Forelimb muscle (tissue), 1 donor: ENCODE data around the gene OBSL1. TPM values are rescaled to one million over a fixed set of nuclear protein-coding genes. Genes with fewer than 3 reads are reported as not detected.
A peak's percentile ranks its signal among the peaks of the same experiment; 100 is the strongest.

Experiments
- DNase-seq: peaks from one replicate; pipeline ENCODE4 v3.0.0-alpha.2; 2013; ENCODE audit warnings: low read depth
- polyA plus RNA-seq: library from polyadenylated mRNA; unstranded; fragments of 120-200 nt; gene quantifications from one replicate; pipeline ENCODE4 v1.2.1, GENCODE V29; 2013; ENCODE audit not compliant: insufficient read length

The OBSL1 gene
- polyA plus RNA-seq, 1 donor: 138 TPM

DNA sequence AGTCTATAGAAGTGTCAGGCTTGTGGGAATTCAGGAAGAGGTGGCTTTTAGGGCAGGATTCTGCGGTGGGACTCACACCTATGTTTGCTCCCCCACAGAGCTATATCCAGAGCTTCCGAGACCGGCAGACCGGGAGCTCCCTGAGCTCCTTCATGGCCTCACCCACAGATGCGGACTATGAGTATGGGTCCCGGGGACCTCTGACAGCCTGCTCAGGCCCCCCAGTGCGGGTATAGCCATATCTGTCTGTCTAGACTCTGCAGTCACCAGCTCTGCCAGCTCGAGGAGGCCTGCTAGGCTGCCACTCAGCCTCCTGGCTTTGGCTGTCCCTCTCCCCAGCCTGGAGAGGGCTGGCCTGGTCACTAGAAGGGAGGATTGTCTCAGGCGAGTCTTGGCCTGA lies 21.7 kb downstream of the OBSL1 start:
- no peak for DNase-seq

DNA sequence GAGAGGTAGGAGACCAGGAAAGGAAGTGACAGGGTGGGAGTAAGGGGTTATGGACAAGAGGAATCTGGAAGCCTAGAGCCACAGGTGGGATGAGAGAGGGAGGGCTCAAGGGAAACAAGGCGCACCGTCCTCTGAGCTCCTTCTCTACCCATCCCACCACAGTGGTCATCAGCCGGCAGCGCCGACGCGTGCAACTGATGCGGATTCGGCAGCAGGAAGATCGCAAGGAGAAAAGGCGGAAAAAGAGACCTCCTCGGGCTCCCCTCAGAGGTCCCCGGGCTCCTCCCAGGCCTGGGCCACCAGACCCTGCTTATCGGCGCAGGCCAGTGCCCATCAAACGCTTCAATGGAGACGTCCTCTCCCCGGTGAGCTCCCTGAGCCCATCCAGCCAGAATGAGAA lies 22.3 kb downstream of the OBSL1 start:
- no peak for DNase-seq

DNA sequence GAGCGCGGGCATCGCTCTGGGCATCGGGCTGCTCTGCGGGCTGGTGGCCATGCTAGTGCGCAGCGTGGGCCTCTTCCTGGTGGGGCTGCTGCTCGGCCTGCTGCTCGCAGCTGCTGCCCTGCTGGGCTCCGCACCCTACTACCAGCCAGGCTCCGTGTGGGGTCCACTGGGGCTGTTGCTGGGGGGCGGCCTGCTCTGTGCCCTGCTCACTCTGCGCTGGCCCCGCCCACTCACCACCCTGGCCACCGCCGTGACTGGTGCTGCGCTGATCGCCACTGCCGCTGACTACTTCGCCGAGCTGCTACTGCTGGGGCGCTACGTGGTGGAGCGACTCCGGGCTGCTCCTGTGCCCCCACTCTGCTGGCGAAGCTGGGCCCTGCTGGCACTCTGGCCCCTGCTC lies 23.7 kb downstream of the OBSL1 start:
- no peak for DNase-seq

DNA sequence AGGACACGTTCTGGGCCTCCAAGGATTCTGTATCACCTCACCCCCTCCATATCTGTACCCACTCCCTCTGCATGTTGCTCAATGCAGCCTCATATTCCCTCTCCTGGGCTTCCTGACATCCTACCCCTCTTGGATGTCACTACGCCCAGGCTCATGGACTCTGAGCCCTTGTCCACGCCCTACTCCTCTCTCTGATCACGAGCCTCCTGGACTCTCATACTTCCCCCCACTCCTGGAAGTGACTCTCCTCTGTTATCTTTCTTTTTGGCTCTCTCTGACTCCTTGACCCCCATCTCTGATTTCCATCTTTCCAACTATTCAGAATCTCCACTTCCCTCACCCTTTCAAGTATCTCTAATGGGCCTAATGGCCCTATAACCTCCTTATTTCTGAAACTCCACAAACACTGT lies 25.4 kb downstream of the OBSL1 start:
- DNase-seq: no peak

DNA sequence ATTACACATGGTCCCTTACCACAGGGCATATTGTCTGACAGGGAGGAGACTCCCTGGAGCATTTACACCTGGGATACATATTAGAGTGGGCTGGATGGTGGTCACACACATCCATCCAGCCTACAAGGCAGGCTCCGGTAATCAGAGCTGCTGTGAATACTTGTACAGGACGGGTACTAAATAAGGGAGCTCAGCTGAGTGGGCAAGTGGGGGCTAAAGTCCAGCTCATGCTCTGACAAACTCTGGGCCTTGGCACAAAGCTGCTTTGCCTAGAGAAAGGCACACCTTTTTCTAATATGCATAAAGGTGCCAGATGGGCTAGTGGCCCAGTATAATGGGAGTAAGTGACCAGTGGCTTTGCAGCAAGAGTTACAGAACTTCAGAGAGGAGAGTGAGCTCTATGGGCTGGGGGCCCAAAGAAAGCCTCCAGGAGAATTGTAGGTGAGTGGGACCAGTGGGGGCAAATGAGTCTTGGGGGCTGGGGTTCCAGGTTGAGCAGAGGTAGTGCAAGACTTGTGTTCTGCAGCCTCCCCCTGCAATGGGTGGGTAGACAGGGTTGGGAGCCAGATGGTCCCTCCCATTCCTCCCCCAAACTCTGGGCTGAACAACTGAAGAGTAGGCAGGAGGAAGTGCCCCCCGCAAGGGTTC lies 25.9 kb downstream of the OBSL1 start:
- DNase-seq: no peak

DNA sequence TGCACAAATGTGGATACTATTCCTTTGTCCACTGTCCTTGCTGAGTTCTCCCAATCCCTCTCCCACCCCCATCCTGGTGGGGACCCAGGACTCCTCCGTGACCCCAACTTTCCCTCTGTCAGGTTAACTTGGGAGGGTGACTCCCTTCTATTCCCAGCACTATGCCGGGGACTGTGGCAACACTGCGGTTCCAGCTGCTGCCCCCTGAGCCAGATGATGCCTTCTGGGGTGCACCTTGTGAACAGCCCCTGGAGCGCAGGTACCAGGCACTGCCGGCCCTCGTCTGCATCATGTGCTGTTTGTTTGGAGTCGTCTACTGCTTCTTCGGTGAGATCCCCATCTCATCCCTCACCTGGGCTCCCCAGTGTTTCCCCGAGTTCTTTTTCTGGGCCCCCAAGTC lies 26.8 kb downstream of the OBSL1 start:
- DNase-seq: no peak

DNA sequence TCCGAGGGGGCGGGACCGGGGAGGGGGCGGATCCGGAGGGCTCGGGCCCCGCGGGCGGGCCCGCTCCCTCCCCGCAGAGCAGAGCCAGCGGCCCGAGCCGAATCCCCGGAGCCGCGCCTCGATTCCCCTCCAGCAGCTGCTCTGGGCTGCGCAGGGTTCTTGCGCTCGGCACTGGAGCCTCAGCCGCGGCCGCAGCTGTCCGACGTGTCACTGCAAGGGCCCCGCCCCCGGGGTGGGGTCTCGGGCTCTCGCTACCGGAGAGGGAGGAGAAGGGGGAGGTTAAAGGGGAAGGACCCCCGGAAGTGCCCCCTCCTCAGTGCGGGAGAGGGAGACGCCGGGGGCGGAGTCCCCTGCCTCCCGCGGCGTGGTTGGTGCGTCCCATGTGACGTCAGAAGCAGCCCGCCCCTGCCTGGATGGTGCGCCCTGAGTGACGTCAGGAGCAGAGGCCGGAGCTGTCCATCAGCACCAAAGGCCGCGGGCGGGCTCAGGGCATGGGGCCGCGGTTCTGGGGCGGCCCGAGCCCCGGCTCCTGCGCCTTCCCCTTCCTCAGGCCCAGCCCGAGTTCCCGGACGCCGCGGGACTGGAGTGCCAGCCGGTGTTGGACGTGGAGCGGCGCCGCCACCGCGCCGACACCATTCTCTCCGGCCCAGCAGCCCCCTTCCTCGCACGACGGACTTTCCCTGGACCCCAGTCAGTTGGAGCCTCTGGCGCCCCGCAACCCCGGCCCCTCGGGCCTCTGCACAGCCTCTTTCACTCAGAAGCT lies 27.6 kb downstream of the OBSL1 start, which contains the start of the genes CHPF and TMEM198:
Gene CHPF, minus strand, starts transcription at position 214 of the 763 bp plus-strand sequence. CDS start 271 bp downstream, outside the sequence.
Gene TMEM198, plus strand, starts transcription at position 433 of the 763 bp plus-strand sequence. CDS start 700 bp downstream, outside the sequence.
- DNase-seq: peak; percentile 94

DNA sequence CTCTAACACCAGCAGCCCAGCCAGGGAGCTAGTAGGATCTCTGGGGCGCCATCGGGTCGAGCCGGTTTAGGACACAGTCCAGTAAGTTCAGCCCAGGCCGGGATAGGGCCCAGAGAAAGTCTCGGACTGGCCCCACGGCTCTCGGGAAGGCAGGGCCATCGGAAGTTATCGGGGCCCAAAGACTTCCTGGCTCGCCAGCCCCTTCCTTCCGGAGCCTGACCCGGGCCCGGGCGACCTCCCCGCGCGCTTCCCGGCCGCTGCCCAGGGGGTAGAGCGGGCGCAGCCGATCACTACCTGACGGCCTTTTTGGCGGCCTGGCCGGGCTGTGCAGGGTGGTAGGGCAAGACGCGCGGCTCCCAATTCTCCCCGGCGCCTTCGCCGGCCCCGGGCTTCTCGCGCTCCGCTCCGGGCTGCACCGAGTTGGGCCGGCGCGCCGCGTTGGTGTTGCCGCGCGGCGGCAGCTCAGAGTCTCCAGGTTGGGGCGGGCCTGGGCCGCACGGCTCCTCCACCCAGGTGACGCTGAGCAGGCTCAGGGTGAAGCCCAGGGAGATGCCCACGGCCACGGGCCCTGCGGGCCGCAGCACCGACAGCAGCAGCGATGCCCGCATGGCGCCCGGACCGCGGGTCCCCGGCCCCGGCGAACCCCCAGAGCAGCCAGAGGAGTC lies 28.3 kb downstream of the OBSL1 start:
- no peak for DNase-seq

DNA sequence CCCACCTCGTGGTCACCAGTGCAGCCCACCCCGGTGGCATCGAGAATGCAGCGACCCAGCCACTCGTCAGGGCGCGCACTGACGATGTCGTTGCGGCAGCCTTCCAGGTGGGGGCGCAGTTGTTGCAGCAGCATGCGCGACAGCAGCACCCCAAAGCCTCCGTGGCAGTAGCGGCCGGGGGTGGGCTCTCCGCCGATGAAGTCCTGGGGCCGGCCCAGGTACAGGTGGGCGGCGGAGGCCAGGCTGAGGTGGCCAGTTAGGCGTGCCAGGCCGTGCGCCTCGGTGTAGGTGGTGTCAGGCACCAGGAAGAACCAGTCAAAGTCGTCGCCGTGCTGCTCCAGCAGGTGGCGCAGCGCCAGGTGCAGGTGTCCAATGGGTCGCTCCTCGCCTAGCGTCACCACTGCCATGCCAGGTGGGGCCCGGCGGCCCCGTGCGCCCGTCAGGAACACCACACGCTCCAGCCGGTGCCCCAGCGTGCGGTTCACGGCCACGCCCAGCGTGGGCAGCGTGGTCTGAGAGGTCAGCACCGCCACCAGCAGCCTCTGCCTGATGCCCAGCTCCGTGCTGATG lies 29.6 kb downstream of the OBSL1 start:
- no peak for DNase-seq

DNA sequence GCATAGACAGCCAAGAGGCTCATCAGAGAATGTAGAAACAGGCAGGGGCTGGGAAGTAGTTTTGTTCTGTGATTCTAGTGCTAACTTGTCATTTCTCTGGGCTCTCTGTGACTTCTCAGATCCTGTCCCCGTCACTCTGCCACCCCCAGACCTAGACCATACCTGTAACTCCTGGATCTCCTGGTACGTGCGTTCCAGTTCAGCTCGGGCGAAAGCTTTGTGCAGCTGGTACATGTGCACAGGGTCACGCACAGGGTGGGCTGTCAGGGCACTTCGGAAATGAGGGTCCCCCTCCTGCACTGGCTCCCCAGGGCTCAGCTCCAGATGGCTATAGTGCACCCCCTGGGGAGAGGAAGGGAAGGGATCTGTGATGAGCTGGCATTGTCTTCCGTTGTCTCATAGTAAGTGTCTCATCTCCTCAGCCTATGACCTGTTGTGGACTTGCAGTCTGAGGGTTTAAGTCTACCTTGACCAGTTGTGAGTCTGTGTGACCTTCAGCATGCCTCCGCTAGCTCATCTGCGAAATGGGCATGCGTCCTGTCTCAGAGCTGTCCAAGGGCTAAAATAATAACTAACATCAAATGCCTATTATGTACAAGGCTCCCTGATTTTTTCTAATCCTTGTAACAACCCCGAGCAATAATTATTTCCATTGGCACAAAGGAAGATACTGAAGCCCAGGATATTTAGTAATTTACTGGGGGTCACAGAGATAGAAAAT lies 30.4 kb downstream of the OBSL1 start:
- no peak for DNase-seq

DNA sequence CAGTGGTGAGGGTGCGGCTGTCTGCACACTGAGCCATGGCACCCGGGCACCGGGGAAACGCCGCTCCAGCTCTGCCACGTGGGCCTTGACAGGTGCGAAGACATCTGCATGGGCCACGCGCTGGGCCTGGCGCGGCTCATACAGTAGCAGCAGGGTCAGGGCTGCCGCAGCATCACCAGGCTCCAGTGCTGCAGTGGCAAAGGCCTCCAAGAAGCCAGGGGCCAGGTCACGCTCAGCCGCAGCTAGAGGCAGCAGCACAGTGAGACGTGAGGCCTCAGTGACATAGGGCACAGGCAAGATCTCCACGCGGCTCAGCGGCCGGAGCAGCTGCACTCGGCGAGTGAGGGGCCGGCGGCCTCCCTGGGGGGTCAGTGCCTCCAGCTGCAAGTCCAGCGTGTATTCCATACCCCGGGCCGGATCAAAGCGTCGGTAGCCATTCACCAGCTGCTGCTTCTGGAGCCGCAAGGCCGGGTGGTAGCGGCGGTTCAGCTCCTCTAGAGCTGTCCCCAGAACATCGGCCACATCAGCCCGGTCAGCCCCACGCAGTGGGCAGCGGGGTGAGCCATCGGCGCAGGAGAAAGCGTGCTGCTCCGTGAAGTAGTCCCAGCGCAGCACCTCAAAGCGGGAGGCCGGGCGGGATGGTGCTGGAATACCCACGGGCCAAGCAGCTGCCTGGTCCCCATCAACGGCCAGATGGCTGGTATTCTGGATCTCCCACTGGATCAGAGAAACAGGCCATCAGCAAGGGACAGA lies 31.2 kb downstream of the OBSL1 start:
- no peak for DNase-seq

DNA sequence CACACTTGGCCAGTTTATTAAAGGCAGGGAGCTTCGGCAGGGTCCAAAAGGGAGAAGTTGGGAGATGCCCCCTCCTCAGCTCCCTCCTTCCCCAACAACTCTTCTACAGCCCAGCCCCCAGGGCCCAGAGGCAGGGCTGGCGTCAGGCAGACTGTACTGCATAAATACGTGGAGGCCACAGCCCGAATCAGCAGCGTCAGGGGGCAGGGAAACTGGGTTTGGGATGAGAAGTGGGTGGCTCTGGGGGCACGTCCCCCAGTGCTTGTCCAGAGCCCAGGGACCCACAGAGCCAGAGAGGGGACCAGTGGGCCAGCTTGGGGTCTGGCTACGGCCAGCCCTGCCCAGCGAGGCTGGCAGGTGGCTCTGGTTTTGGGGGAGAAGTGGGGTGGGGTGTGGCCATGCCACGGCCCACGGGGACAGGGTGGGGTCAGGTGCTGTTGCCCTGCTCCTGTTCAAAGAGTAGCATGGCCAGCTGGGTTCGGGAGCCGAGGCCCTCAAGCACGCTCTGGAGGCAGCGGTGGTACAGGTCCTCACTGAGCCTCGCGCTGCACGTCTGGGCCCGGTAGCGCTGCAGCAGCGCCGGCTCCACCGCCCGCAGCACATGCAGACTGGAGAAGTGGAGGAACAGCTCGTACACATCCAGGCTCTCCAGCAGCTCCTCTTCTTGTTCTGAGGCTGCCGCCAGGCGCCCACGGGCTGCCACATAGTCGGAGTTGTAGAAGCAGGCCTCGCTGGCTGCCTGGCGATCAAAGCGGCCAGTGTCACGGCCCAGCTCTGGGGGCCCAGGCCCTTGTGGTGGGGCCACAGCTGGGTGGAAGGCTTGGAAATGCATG lies 32.2 kb downstream of the OBSL1 start:
- DNase-seq: no peak

DNA sequence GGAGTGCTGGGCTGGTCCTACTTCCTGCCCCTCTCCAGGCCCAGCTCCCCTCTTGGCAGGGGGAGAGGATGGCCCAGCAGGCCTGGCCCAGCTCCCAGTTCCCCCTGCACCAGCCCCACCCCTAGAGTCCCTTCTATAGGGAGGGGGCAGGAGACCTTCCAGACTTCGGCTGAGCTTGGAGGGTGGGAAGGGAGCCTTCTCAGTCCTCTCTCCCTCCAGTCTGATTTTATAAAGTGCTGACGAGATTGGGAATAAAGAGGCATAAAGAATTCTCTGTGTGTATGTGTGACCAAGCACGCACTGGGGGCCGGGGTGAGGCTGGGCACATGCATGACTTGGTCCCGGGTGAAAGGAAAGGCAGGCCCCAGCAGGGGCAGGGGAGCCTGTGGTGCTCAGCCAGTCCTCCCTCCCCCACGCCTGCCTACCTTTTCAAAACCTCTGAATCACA lies 32.8 kb downstream of the OBSL1 start:
- DNase-seq: no peak

DNA sequence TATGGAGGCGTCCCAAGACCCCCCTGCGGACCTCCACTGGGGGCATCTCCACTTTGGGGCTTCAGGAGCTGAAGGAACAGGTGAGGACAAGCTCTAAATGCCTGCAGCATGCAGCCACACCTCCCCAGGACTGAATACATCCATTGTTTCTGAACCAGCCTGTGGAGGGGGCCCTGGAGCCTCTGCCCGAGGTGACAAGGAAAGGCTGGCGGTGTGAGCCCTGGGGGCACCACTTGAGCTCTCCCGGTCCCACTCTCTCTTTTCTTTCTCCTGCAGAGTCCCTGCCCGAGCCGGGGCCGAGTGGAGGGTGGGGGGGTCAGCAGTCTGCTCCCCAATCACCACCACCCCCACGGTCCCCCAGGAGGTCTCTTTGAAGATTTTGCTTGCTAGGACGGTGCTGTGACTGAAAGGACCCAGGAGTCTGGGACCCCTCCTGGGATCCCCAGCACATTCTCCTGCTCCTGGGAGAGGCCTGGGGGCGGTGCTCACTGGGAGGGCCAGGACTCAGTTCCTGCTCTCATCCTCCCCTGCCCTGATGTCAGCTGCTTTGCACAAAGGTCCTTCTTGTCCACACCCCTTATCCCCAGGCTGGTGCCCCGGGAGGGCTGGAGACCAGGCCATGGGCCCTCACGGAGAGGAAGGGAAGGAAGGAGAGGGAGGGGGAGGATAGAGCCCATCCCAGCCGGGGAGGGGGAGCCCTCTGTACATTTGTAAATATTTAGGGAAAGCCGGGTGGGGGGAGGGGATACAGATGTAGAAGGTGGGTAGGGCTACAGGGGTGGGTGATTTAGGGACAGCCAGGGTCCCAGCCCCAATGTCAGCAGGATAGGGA lies 33.5 kb downstream of the OBSL1 start:
- DNase-seq: no peak

DNA sequence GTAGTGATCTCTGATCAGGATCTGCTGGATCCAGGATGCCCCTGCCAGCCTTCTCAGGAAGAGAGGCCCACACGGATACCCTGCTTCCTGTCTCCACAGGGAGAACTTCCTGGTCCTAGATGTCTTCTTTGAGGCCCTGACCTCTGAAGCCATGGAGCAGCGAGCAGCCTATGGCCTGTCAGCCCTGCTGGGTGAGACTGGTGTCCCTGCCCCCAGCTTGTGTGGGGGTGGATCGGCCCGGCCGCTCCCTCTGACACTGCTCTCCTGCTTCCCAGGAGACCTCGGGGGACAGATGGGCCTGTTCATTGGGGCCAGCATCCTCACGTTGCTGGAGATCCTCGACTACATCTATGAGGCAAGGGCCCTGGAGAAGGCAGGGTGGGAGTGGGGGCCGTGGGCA lies 34.4 kb downstream of the OBSL1 start:
- no peak for DNase-seq

DNA sequence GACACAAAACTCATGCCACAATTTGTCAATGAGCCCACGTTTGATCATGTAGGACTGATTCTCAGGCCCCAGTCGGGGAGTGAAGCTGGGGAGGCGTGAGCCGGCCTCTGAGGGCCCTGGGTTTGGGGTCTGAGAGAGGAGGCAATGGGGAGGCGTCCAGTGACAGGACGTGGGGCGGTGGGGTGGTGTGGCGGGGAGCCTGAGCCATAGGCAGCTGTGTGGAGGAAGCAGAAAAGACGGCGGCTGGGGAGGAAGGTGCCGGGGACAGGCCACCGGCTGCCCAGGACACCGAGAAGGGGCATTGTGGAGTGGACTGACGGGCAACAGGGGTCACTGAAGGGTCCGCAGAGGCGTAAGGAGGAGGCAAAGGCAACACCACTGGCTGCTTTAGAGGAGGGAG lies 34.9 kb downstream of the OBSL1 start:
- DNase-seq: no peak

DNA sequence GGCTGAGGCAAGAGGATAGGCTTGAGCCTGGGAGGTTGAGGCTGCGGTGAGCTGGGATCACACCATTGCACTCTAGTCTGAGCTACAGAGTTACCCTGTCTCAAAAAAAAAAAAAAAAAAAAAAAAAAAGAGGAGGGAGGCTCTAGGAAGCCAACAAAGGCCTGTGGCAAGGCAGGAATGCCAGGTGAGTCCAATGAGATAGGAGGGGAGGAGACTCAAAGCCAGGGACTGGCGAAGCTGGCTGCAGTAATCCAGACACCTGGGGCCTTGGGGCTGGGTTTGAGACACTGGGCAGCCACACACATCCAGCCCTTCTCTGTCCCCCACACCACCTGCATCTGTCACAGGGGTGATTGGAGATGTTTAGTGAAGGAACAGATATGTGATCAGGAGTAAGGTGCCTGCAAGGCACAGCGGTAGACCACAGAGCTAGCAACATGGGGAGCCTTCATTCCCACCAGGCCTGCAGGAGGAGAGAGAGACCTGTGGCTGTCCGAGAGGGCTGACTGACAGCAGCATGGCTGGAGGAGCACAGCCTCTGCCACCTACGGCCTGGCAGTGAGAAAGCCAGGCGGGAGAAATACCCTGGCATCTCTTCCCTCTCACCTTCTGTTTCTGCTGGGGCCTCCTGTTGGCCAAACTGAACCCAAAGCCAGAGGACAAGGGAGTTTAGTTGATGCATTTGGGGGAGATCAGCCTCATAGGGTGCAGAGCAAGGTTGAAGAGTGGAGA lies 37.2 kb downstream of the OBSL1 start:
- DNase-seq: no peak

DNA sequence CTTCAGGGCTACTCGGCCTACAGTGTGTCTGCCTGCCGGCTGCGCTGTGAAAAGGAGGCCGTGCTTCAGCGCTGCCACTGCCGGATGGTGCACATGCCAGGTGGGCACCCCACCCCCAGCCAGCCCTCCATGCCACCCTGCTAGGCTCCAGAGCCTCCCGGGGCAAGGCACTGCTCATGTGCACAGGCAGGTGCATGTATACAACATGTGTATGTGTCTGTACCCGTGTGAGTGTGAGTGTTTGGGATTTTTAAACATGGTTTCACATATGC lies 39.0 kb downstream of the OBSL1 start:
- DNase-seq: no peak
